RPMI8226 (cell line): ENCODE data around the gene KRTAP10-6.
"Not testable (repeated sequence)": the region's sequence is repeated elsewhere in the genome, so short reads cannot be mapped to it uniquely, and the experiment has no call there.

Experiments
- DNase-seq: peaks from one replicate; pipeline ENCODE4 v3.0.0-alpha.2; 2015

Gene KRTAP10-6, protein sequence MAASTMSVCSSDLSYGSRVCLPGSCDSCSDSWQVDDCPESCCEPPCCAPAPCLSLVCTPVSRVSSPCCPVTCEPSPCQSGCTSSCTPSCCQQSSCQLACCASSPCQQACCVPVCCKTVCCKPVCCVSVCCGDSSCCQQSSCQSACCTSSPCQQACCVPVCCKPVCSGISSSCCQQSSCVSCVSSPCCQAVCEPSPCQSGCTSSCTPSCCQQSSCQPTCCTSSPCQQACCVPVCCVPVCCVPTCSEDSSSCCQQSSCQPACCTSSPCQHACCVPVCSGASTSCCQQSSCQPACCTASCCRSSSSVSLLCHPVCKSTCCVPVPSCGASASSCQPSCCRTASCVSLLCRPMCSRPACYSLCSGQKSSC

DNA sequence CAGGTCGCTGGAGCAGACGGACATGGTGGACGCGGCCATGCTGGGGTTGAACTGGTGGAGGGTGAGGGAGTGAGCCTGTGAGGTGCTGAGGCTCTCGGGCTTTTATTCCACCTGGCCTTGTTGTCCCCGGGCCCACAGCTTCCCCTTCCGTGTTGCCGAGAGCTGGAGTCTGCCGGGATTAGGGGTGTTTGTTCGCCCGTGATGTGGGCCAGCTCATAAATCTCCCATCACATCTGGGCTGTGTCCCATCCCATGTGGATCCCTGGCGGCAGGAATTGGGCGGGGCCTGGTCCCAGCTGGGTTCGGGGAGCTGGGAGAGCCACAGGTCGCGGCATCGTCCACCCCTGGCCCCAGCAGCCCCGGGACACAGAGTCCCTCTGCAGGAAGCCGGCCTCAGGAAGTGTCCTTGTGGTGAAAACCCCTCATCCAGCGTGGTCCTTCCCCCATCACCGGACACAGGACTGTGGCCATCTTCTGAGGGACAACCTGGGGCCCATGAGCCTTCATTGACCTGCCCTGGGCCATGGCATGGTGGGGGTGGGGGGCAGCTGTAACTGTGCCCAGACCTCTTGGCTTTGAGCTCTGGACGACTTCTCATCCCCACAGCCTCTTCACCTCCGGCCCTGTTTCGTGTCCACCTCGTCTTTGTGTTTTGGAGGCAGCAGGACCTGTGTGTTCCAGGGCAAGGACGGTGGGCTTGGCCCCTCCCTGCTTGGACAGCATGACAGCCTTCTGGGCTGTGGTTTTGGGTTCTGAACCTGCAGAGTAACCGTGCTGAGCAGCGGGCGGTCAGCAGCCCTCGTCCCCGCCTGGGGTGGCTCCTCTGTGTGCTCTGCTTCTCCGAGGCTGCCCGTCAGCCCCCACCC is at the start of gene KRTAP10-6:
Gene KRTAP10-6 (minus strand): TSS at position 60 of the 866 bp plus-strand sequence. CDS start 21 bp downstream, at position 39.
- no peak for DNase-seq

DNA sequence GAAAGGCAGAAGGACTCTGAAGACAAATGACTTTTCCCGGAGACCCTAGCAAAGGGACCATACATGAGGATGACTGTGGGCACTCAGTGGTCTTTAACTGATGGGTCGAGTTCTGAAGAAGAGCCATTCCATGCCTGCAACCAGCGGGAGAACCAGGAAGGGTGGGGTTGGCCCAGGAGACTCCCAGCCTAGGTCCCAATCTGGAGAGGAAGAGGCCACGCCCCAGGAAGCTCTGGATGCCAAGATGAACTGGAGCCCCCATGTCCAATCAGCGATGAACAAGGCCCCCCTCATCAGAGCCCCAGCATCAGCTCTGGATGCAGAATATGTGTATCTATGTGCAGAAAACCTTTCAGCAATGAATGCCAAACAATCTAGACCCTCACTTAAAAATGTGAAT is 48.5 kb upstream of the KRTAP10-6 start:
- DNase-seq: no peak

DNA sequence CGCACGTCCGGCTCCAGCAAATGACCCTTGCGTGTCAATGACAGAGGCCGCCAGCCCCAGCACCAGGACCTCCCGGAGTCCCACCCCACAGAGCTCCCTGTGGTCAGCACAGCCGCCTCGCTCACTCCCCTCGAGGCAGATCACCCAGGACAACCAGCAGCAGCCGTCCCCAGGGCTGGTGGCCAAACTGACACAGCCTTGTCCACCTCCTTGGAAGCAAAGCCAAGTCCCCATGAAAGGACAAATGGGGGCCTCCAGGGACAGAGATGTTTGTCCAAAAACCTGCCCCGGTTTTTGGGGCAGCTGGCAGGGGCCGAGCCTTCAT is 47.0 kb upstream of the KRTAP10-6 start:
- DNase-seq: no peak

DNA sequence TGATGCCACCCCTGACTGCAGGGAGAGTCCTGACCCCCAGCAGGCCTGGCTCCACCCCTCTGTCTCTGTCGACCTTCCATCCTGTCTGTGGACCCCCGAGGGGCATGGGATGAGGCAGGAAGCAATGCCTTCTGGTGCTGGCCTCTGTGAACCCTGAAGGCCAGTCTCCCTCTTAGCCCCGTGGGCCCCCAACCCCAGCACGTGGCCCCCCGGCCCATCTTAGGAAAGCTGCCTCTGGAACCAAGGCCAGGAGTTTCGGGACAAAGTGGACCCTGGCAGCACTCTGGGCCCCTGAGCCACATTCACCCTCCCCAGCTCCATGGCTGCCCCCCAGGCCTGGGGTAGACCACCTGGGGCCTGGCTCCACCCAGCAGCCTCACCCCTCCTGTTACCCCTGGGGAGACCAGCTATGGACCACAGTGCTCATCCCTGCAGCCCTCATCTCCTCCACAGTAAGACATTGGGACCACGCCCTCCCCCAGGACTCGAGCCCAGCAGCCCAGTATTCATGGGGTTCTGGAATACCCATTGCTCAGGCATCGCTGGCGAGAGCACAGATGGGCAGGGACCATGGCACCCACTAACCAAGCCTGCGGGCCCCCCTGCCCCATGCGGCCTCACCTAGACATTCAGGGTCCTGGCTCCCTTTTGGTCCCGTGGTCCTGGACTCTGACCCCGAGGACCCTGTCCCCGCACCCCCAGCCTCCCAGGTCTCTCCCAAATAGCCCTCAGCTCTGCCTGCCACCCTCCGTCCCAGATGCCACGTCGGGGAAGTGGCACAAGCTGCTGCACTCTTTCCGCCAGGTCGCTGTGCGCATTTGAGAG is 46.4 kb upstream of the KRTAP10-6 start:
- not testable (repeated sequence) for DNase-seq

DNA sequence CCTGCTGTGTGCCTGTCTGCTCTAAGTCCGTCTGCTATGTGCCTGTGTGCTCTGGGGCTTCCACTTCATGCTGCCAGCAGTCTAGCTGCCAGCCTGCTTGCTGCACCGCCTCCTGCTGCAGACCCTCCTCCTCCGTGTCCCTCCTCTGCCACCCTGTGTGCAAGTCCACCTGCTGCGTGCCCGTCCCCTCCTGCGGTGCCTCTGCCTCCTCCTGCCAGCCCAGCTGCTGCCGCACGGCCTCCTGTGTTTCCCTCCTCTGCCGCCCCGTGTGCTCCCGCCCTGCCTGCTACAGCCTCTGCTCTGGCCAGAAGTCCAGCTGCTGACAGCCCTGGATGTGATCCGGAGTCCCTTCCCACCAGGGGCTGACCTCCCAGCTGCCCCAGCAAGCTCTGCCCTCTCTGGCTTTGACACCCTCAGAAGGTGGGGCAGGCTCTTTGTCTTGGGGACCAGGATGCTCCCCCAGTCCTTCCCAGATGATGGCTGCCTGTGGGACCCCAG is 45.6 kb upstream of the KRTAP10-6 start:
- not testable (repeated sequence) for DNase-seq

DNA sequence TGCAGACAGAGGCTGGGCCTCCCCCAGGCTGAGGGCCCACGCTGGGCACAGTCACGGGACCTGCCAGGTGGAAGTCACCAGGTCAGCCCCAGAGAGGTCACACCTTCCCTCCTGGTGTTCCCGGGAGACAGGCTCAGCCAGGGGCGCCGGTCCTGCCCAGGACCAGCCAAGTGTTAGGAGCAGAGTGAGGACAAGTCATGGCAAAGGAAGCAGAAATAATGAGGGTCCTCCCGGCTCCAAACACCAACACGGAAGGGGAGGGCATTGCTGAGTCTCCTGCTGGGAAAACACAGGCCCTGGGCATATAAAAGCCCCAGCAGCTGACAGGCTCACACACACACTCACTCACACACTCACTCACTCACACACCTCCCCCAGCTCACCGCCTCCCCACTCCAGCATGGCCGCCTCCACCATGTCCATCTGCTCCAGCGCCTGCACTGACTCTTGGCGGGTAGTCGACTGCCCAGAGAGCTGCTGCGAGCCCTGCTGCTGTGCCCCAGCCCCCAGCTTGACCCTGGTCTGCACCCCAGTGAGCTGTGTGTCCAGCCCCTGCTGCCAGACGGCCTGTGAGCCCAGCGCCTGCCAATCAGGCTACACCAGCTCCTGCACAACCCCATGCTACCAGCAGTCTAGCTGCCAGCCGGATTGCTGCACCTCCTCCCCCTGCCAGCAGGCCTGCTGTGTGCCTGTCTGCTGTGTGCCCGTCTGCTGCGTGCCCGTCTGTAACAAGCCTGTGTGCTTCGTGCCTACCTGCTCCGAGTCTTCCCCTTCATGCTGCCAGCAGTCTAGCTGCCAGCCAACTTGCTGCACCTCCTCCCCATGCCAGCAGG is 44.9 kb upstream of the KRTAP10-6 start, which contains the start of gene KRTAP10-10:
Gene KRTAP10-10 (plus strand): TSS at position 339 of the 833 bp plus-strand sequence. CDS start 62 bp downstream, at position 401.
- no peak for DNase-seq

DNA sequence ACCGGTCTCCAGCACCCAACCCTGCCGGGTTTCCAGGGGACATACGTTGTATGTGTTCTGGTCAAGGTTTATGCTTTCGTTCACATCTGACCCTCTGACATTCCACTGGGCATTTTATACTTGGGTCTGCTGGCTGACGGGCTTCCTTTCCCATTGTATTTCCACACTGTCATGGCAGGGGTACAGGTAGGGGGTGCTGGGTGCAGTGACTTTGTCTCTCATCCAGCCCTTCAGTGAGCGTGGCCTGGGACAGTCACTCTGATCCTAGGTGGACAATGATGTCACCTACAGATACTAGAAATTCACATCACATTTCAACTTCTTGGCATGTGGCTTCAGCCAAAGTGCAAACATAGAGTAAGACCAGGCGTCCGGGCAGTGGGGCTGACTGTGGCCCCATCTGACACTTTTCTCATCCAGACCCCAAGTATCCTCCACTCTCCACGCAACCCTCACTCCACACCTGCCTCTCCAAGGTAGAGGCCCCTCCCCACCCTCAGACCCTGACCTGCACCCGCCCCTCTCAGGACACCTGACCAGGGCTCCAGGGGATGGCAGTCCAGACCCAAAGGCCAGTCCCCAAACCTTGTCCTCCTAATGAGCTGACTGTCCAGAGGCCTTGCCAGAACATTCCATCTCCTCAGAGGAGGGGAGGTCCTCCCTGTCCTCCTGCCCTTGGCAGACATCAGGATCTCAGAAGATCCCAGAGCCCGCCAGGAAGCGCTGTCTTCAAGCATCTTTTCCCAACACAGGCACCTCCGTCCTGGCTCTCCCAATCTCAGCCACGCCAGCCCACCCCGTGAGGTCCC is 44.1 kb upstream of the KRTAP10-6 start:
- no peak for DNase-seq

DNA sequence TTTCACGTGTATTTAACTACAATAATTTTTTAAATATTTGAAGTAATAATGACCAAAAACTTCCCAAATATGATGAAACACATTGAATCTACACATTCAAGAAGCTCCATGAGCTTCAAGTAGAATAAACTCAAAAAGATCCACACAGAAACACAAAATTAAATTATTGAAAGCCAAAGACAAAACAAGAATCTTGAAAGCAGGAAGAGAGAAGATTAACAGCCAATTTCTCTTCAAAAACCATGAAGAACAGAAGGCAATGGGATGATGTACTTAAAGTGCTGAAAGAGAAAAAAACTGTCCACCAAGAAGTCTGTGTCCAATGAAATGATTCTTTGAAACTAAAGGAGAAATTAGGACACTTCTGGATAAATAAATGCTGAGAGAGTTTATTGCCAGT is 39.8 kb upstream of the KRTAP10-6 start:
- DNase-seq: no peak

DNA sequence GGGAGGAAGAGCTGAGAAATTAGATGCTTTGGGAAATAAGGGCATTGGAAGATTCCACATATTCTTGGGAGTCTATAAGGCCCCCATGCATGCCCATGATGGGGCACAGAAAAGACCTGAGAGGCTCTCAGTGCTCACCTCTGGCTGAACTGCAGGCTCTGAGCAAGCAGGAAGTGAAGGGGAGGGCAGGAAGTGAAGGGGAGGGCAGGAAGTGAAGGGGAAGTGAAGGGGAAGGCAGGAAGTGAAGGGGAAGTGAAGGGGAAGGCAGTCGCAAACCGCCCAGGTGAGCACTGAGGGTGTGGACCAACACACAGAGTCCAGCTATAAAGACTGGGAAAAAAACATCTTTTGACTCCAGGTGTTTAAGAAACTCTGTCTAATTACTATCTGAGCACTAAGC is 38.1 kb upstream of the KRTAP10-6 start:
- no peak for DNase-seq

DNA sequence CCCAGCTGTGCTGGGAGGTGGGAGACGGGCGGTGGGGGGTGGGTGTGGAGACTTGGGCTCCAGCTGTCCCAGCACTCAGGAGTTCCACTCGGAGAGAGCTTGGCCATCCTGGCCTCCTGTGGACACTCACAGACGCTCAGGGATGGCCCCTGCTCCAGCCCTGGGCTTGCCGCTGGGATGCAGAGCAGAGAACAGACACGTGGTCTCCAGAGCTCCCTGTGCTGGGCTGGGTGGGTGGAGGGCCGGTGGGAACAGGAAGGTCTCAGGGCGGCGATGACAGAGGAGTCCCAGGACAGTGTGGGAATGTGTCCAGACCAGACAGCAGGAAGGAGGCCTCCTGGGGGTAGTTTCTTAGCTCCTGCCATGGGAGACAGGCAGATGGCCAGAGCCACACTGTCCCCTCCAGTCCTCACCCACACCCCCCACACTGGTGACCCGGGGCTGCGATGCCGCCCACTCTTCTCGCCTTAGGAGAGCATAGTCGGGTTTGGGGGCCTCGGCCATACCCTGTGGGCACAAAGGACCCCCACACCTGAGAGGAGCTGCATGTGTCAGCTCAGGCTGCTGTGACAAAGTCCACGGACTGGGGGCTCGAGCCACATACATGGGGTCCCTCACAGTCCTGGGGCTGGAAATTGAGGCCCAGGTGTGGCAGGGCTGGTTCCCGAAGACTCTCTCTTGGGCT is 36.5 kb upstream of the KRTAP10-6 start:
- DNase-seq: no peak

DNA sequence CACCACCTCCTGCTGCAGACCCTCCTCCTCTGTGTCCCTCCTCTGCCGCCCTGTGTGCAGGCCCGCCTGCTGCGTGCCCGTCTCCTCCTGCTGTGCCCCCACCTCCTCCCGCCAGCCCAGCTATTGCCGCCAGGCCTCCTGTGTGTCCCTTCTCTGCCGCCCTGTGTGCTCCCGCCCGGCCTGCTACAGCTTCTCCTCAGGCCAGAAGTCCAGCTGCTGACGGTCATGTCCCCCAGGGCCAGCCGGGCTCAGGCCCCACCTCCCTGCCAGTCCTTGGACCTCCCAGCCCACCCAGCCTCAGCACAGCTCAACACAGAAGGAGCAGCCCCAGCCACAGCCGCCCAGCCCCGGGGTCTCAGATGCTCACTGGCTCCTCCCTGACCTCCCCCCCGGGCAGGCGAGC is 35.5 kb upstream of the KRTAP10-6 start:
- DNase-seq: not testable (repeated sequence)

DNA sequence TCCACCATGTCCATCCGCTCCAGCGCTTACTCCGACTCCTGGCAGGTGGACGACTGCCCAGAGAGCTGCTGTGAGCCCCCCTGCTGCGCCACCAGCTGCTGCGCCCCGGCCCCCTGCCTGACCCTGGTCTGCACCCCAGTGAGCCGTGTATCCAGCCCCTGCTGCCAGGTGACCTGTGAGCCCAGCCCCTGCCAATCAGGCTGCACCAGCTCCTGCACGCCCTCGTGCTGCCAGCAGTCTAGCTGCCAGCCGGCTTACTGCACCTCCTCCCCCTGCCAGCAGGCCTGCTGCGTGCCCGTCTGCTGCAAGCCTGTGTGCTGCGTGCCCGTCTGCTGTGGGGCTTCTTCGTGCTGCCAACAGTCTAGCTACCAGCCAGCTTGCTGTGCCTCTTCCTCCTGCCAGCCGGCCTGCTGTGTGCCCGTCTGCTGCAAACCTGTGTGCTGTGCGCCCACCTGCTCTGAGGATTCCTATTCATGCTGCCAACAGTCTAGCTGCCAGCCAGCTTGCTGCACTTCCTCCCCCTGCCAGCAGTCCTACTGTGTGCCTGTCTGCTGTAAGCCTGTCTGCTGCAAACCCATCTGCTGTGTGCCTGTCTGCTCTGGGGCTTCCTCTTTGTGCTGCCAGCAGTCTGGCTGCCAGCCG is 35.0 kb upstream of the KRTAP10-6 start:
- not testable (repeated sequence) for DNase-seq

DNA sequence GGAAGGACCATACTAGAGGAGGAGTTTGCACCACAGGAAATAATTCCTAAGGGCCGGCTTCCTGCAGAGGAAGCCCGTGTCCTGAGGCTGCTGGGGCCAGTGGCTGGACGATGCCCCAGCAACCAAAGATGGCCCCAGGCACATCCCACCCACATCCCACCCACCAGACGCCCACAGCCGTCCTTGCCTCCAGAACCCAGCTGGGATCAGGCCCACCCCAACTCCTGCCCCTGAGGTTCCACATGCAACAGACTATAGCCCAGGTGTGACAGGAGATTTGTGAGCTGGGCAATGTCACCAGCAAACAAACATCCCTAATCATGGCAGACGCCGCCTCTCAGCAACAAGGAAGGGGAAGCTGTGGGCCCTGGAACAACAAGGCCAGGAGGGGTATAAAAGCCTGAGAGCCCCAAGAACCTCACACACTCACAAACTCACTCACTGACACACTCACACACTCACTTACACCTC is 34.4 kb upstream of the KRTAP10-6 start, which contains the start of gene KRTAP10-9:
Gene KRTAP10-9 (plus strand): TSS at position 421 of the 471 bp plus-strand sequence. CDS start 79 bp downstream, outside the sequence.
- no peak for DNase-seq

DNA sequence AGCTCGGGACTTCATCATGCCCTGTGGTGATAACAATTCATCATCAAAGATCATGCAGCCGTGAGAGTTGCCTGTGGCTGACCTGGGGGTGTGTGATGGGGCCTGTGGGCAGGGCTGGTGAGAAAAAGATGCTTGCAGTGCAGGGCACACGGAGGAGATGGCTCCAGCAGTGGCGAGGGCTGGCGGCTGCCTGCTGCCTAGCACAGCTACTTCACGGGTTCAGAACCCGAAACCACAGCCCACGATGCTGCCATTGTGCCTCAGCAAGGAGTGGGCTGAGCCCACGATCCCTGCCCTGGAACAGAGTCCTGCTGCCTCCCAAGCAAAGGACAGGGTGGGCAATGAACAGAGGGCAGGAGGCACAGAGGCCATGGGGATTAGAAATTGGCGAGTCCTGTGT is 34.0 kb upstream of the KRTAP10-6 start:
- no peak for DNase-seq

DNA sequence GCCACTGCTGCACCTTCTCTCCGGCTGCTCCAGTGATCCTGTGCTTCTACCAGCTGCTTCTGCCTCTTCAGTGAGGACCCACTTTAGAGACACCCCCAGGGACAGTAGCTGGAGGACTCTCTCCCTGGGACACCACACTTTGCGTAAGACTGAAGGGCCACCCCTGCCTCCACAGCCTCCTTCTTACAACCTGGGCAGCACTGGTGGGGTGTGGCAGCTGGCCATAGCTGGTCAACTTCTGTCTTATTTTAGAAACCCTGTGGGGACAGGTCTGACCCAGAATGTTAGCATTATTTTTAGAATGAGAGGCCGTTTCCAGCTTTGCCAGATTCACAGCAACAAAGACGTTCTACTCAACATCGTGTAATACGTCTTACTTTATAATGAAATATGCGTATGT is 33.5 kb upstream of the KRTAP10-6 start:
- no peak for DNase-seq

DNA sequence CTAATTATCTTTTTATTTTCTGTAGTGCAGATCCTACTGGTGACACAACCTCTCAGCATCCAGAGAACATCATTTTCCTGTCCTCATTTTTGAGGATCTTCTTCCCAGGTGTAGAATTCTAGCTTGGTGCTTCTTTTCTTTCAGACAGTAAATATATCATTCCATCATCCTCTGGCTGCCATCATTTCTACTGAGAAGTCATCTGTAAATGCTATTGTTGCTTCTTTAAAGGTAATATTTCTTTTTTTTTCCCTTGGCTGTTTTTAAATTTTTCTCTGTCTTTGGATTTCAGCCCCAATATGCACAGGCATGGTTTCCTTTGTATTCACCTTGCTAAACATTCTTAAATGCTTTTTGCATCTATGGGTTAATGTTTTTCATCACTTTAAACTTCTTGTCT is 31.3 kb upstream of the KRTAP10-6 start:
- DNase-seq: no peak

DNA sequence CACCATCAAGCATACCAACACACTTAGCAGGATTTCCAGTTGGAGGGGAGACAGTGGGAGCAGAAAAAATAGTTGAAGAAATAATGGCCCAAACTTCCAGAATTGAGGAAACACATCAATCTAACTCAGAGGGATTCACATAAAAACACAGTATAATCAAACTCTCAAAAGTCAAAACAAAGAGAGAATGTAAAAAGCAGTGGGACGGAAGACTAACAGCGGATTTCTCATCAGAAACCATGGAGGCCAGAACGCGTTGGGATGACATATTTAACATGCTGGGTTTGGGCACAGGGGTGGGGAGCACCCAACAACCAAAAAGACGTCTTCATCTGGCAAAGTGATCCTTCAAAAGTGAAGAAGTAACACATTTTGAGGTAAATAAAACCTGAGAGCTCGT is 27.6 kb upstream of the KRTAP10-6 start:
- DNase-seq: no peak

DNA sequence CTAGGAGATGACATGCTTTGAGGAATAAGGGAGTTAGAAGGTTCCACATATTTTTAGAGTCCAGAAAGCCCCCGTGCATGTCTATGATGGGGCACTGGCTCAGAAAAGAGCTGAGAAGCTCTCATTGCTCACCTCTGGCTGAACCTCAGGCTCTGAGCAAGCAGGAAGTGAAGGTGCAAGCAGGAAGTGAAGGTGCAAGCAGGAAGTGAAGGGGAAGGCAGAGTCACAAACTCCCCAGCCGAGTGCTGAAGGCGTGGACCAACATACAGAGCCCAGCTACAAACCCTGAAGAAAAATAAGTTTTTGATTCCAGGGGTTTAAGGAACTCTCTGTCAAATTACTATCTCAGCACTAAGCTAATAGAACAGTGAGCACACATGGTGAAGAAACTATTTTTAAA is 26.6 kb upstream of the KRTAP10-6 start:
- peak; percentile 67 for DNase-seq

DNA sequence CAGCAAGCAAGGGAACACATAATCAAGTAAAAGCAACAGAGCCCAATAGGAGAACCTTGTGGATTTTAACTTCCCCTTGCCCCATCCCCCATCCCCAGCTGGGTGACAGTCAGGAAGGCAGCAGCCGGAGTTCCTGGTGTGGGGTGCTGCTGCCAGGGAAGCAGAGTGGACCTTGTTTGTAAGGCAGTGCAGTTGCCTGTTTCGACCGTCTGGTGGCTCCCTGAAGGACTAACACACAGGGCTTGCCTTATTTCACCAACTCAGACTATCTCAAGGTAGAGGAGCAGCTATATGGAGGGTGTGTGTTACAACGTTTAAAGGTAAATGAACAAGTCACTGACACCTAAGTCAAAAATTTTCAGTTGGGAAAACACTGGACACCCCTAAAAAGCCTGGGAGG is 26.2 kb upstream of the KRTAP10-6 start:
- peak; percentile 69 for DNase-seq

DNA sequence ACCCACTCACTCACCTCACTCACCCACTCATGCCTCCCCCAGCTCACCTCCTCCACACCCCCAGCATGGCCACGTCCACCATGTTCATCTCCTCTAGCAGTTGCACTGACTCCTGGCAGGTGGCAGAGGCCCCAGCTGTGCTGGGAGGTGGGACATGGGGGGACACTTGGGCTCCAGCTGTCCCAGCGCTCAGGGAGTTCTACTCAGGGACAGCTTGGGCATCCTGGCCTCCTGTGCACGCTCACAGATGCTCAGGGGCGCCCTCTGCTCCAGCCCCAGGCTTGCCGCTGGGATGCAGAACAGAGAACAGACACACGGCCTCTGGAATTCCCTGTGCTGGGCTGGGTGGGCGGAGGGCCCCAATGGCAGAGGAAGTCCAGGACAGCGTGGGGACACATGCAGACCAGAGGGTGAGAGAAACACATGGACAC is 24.8 kb upstream of the KRTAP10-6 start:
- DNase-seq: no peak
